ENCODE data around the gene C1orf232. TPM values are rescaled to one million over a fixed set of nuclear protein-coding genes. Genes with fewer than 3 reads are reported as not detected.

Gene C1orf232
- total RNA-seq, 1 donor from 2014 or later, result not detected

- FAIRE-seq, result no peak
- DNase-seq (ENCODE audit: low spot score in 2 of 2), result no peak
Observed at GRCh38 chr1:26158908-26159742, 9.6 kb downstream of the C1orf232 start, which contains the start of gene FAM110D. FAM110D (plus strand) TSS chr1:26159079; CDS start chr1:26161292, 2,213 bp downstream.

- DNase-seq (ENCODE audit: low spot score in 2 of 2) (no peak), FAIRE-seq (no peak)
Observed at GRCh38 chr1:26158271-26158907, 10.4 kb downstream of the C1orf232 start.

GRCh38 chr1:26156285-26157038 lies 12.3 kb downstream of the C1orf232 start:
- no peak for FAIRE-seq
- no peak for DNase-seq (ENCODE audit: low spot score in 2 of 2)

- no peak for DNase-seq (ENCODE audit: low spot score in 2 of 2)
- FAIRE-seq, result no peak
Observed at GRCh38 chr1:26155370-26156284, 13.1 kb downstream of the C1orf232 start.

- FAIRE-seq (no peak), DNase-seq (ENCODE audit: low spot score in 2 of 2) (no peak)
Observed at GRCh38 chr1:26154750-26155149, 14.0 kb downstream of the C1orf232 start.

GRCh38 chr1:26153966-26154532 lies 14.7 kb downstream of the C1orf232 start:
- FAIRE-seq, result no peak
- no peak for DNase-seq (ENCODE audit: low spot score in 2 of 2)

GRCh38 chr1:26148887-26149286 lies 19.9 kb downstream of the C1orf232 start:
- FAIRE-seq, result no peak
- DNase-seq (ENCODE audit: low spot score in 2 of 2), result no peak

- no peak for FAIRE-seq
- DNase-seq (ENCODE audit: low spot score in 2 of 2), result no peak
Observed at GRCh38 chr1:26145960-26146294, 22.8 kb downstream of the C1orf232 start.

- no peak for FAIRE-seq
- DNase-seq (ENCODE audit: low spot score in 2 of 2), result peak; percentile 48 to 70
Observed at GRCh38 chr1:26145041-26145959, 23.5 kb downstream of the C1orf232 start.

GRCh38 chr1:26142159-26142558 lies 26.6 kb downstream of the C1orf232 start:
- no peak for DNase-seq (ENCODE audit: low spot score in 2 of 2)

GRCh38 chr1:26138974-26139558 lies 29.7 kb downstream of the C1orf232 start:
- FAIRE-seq, result no peak
- DNase-seq (ENCODE audit: low spot score in 2 of 2), result no peak

More at GRCh38 chr1:26142159-26142558, 26.6 kb downstream of the C1orf232 start:
- FAIRE-seq, result no peak

- FAIRE-seq (peak; percentile 21), DNase-seq (ENCODE audit: low spot score in 2 of 2) (no peak)
Observed at GRCh38 chr1:26134466-26134865, 34.3 kb downstream of the C1orf232 start.

- DNase-seq (ENCODE audit: low spot score in 2 of 2) (no peak), FAIRE-seq (no peak)
Observed at GRCh38 chr1:26132834-26133167, 36.0 kb downstream of the C1orf232 start.

GRCh38 chr1:26132128-26132833 lies 36.5 kb downstream of the C1orf232 start:
- FAIRE-seq (no peak), DNase-seq (ENCODE audit: low spot score in 2 of 2) (no peak)

- no peak for FAIRE-seq
- DNase-seq (ENCODE audit: low spot score in 2 of 2), result no peak
Observed at GRCh38 chr1:26130695-26131094, 38.1 kb downstream of the C1orf232 start.

GRCh38 chr1:26129778-26130177 lies 39.0 kb downstream of the C1orf232 start:
- FAIRE-seq (no peak), DNase-seq (ENCODE audit: low spot score in 2 of 2) (no peak)

GRCh38 chr1:26127235-26128163 lies 41.3 kb downstream of the C1orf232 start:
- no peak for FAIRE-seq

More at GRCh38 chr1:26127235-26128163, 41.3 kb downstream of the C1orf232 start:
- no peak for DNase-seq (ENCODE audit: low spot score in 2 of 2)
